Fibroblast of the aortic adventitia (primary cell): ENCODE results near the gene KCNQ1OT1. TPM values are rescaled to one million over a fixed set of nuclear protein-coding genes. Genes with fewer than 3 reads are reported as not detected.
"Not testable (repeated sequence)": the region's sequence is repeated elsewhere in the genome, so short reads cannot be mapped to it uniquely, and the experiment has no call there.

Source experiments
- DNase-seq: peaks from one replicate; pipeline ENCODE4 v3.0.0-alpha.2; 2010; ENCODE audit warnings: low read depth
- H3K4me3 ChIP-seq: 2 replicates; pipeline ENCODE4 v1.5.1; 2011; ENCODE audit warnings: low read depth, mild to moderate bottlenecking, control low read depth, low read length, moderate library complexity
- total RNA-seq: library from RNA; depleted of rRNA; stranded (reverse); fragments of >200 nt; gene quantifications from 2 replicates; pipeline ENCODE4 v1.2.3, GENCODE V29; 2012; ENCODE audit warnings: low replicate concordance
- TF ChIP-seq, protein P1 (sequence below): IDR thresholded peaks from 2 replicates; pipeline ENCODE4 v1.5.1; 2011; ENCODE audit warnings: mild to moderate bottlenecking, low read length, control low read depth, inconsistent platforms; ENCODE audit not compliant: insufficient read depth

KCNQ1OT1 gene
- total RNA-seq, 1 donor = 5.5 TPM

DNA sequence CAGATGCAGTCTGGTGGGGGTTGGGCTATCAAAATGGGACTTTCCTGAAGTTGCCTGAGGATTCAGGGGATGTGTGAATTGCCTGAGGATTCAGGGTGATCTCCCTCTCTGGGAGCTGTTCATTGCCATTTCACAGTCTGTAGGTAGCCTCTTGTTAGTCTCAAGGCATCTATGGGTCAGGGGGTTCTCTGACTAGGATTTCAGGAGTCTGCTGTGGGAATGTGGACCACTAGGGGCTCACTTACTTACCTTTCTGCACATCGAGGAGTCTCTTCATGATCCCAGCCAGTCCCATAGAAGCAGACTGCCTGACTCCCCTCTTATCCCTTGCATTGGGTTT is 54.0 kb downstream of the KCNQ1OT1 start:
- no peak for DNase-seq
- no peak overlapping the region for H3K4me3 ChIP-seq
- TF ChIP-seq, protein P1, sequence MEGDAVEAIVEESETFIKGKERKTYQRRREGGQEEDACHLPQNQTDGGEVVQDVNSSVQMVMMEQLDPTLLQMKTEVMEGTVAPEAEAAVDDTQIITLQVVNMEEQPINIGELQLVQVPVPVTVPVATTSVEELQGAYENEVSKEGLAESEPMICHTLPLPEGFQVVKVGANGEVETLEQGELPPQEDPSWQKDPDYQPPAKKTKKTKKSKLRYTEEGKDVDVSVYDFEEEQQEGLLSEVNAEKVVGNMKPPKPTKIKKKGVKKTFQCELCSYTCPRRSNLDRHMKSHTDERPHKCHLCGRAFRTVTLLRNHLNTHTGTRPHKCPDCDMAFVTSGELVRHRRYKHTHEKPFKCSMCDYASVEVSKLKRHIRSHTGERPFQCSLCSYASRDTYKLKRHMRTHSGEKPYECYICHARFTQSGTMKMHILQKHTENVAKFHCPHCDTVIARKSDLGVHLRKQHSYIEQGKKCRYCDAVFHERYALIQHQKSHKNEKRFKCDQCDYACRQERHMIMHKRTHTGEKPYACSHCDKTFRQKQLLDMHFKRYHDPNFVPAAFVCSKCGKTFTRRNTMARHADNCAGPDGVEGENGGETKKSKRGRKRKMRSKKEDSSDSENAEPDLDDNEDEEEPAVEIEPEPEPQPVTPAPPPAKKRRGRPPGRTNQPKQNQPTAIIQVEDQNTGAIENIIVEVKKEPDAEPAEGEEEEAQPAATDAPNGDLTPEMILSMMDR = no peak

GRCh38 chr11:2644844-2645778 is 54.7 kb downstream of the KCNQ1OT1 start:
- DNase-seq = no peak
- H3K4me3 ChIP-seq = no peak overlapping the region
- TF ChIP-seq, protein P1 = no peak

DNA sequence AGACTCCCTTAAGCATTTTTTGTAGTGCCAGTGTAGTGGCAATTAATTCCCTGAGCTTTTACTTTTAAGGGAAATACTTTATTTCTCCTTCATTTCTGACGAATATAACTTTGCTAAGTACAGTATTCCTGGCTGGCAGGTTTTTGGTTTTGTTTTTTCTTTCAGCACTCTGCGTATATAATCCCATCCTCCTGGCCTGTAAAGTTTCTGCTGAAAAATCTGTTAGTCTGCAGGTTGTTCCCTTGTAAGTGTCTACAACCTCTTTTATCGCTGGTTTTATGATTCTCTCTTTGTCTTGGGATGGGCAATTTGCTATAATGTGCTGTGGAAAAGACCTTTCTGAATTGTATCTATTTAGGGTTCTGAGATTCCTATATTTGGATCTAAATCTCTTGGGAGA is 56.0 kb downstream of the KCNQ1OT1 start:
- no peak overlapping the region for H3K4me3 ChIP-seq
- TF ChIP-seq, protein P1 = no peak

GRCh38 chr11:2641623-2642022 is 58.2 kb downstream of the KCNQ1OT1 start:
- no peak overlapping the region for H3K4me3 ChIP-seq
- no peak for DNase-seq
- TF ChIP-seq, protein P1 = no peak

More for the DNA sequence above, 56.0 kb downstream of the KCNQ1OT1 start:
- no peak for DNase-seq

GRCh38 chr11:2639763-2640162 is 60.0 kb downstream of the KCNQ1OT1 start:
- H3K4me3 ChIP-seq, DNase-seq: not testable (repeated sequence)

DNA sequence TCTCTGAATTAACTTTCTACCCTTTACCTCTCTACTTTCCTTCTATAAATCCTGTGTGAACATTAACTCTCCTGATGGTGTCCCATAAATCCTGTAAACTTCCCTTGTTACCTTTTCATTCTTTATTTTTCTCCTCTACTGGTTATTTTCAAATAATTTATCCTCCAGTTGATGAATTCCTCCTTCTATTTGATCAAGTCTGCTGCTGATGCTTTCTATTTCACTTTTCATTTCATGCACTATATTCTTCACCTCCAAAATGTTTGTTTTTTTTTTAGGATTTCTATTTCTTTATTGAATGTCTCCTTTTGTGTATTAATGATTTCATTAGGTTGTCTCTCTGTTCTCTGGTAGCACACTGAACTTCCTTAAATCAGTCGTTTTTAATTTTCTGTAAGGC is 68.6 kb downstream of the KCNQ1OT1 start:
- H3K4me3 ChIP-seq = no peak overlapping the region
- TF ChIP-seq, protein P1 = no peak
- DNase-seq = no peak

DNA sequence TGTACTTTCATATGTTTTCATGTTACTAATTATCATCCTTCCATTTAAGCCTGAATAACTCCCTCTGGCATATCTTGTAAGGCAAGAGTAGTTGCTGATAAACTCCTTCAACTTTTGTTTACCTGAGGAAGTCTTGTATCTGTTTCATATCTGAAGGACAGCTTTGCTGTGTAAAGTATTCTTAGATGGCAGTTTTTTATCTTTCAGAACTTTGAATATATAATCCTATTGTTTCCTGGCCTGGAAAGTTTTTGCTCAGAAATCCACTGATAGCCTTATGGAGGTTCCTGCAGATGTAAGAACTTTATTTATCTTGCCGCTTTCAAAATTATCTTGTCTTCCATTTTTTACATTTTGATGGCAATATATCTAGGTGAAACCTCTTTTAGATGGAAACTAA is 69.1 kb downstream of the KCNQ1OT1 start:
- no peak for DNase-seq
- TF ChIP-seq, protein P1 = no peak
- no peak overlapping the region for H3K4me3 ChIP-seq
